GM18909 (cell line): ENCODE results near the gene SLC17A7.

Experiments
- ATAC-seq: cut with Tn5 transposase; IDR thresholded peaks from one replicate; pipeline ENCODE4 v1.9.1; 2021; ENCODE audit warnings: mild to moderate bottlenecking; ENCODE audit not compliant: unreplicated experiment, poor library complexity

Gene SLC17A7

GRCh38 chr19:49415102-49415809, 26.1 kb downstream of the SLC17A7 start:
- no peak for ATAC-seq

GRCh38 chr19:49414256-49414655, 27.1 kb downstream of the SLC17A7 start:
- ATAC-seq: no peak

GRCh38 chr19:49413348-49413747, 28.0 kb downstream of the SLC17A7 start:
- ATAC-seq: no peak

- ATAC-seq: no peak
These were observed 29.5 kb downstream of the SLC17A7 start for GRCh38 chr19:49411681-49412326.

- ATAC-seq: no peak
These were observed 31.8 kb downstream of the SLC17A7 start for GRCh38 chr19:49409441-49410029.

GRCh38 chr19:49408816-49409440, 32.4 kb downstream of the SLC17A7 start:
- ATAC-seq: no peak

- ATAC-seq: no peak
These were observed 33.8 kb downstream of the SLC17A7 start for GRCh38 chr19:49407482-49408015.

GRCh38 chr19:49407079-49407478, 34.2 kb downstream of the SLC17A7 start:
- ATAC-seq: no peak

GRCh38 chr19:49403404-49404187, 37.7 kb downstream of the SLC17A7 start:
- ATAC-seq: no peak

- no peak for ATAC-seq
These were observed 41.3 kb downstream of the SLC17A7 start for GRCh38 chr19:49400029-49400428.

- ATAC-seq: no peak
These were observed 42.4 kb downstream of the SLC17A7 start for GRCh38 chr19:49398931-49399330.

GRCh38 chr19:49398001-49398615, 43.2 kb downstream of the SLC17A7 start:
- ATAC-seq: no peak

GRCh38 chr19:49396738-49397505, 44.4 kb downstream of the SLC17A7 start:
- no peak for ATAC-seq

- ATAC-seq: no peak
These were observed 45.5 kb downstream of the SLC17A7 start for GRCh38 chr19:49395581-49396407.

- no peak for ATAC-seq
These were observed 47.4 kb downstream of the SLC17A7 start for GRCh38 chr19:49393881-49394280.

- no peak for ATAC-seq
These were observed 49.5 kb downstream of the SLC17A7 start for GRCh38 chr19:49391581-49392399.

GRCh38 chr19:49390929-49391359, 50.4 kb downstream of the SLC17A7 start:
- no peak for ATAC-seq
